A204.1 (cell line): ENCODE results near the gene DHX16.
A peak's percentile ranks its signal among the peaks of the same experiment; 100 is the strongest.
"Not testable (repeated sequence)": the region's sequence is repeated elsewhere in the genome, so short reads cannot be mapped to it uniquely, and the experiment has no call there.

Experiments used
- FAIRE-seq: peaks from 2 replicates; lab custom pipeline; 2012; peaks lifted over from hg19 to GRCh38; lab: Jason Lieb, UNC

DHX16 gene

DNA sequence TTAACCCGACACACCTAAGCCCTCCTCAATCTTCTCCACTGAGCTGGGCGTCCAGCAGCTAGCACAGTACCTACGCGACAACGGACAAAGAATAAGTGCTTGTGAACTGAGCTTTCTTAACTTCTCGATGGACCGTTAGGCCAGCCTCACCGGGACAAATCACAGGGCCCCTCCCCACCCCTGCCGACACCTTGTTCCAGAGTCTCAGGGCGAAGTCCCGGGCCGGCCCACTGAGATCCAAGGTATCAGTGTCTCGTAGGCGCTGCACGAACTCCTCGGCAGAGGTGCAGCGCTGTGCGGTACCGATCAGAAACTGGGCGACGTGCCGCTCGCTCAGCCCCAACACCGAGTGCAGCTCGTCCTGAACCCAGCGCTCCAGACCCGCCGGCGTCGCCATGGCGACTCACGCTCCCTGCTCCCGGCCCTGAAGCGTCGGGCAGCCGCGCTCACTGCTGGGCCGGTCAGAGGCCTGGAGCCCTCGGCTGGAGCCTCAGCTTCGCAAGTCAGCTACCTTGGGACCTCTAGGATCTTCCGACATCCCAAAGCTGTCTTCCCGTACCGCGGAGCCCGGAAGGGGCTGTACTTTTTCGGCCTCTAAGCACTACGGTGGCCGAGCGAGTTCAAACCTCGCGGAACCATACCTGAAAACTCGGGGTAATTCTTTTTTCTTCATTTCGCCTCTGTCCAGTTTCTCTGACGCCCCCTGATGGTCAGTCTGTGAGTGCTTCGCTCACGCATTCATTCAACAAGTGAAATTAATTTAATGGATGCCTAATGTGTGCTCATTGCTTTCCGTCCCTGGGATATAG lies at the start of gene DHX16:
Gene DHX16 (minus strand): TSS at position 562 of the 809 bp plus-strand sequence. CDS start 165 bp downstream, at position 397.
- FAIRE-seq, result peak; percentile 94

DNA sequence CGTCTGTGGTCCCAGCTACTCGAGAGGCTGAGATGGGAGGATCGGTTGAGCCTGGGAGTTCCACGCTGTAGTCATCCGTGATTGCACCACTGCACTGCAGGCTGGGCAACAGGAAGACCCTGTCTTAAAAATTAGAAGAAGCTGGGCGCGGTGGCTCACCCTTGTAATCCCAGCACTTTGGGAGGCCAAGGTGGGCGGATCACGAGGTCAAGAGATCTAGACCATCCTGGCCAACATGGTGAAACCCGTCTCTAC lies 49.1 kb upstream of the DHX16 start:
- FAIRE-seq, result not testable (repeated sequence)

- FAIRE-seq, result no peak
Measured at GRCh38 chr6:30721198-30722024, 48.6 kb upstream of the DHX16 start.

DNA sequence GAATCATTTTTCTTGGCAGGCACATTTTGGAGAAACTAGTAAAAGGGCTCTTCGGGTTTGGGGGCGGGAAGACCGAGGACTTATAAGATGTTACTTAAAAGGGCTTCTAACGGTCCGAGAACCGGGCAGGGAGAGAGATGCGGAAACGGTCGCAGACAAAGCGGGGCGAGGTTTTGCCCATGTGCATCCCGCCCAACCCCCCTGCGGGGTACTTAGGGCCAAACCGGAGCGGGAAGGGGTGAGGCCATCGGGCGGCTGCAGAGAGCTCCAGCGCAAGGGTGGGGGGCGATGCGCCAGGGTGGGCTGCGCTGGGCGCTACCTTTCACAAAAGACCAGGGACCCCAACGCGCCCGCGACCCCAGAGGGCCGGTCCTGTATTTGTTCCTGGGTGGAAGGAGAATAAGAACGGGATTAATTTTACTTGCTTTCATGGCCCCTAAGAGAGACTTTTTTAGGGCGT lies 48.0 kb upstream of the DHX16 start:
- no peak for FAIRE-seq

DNA sequence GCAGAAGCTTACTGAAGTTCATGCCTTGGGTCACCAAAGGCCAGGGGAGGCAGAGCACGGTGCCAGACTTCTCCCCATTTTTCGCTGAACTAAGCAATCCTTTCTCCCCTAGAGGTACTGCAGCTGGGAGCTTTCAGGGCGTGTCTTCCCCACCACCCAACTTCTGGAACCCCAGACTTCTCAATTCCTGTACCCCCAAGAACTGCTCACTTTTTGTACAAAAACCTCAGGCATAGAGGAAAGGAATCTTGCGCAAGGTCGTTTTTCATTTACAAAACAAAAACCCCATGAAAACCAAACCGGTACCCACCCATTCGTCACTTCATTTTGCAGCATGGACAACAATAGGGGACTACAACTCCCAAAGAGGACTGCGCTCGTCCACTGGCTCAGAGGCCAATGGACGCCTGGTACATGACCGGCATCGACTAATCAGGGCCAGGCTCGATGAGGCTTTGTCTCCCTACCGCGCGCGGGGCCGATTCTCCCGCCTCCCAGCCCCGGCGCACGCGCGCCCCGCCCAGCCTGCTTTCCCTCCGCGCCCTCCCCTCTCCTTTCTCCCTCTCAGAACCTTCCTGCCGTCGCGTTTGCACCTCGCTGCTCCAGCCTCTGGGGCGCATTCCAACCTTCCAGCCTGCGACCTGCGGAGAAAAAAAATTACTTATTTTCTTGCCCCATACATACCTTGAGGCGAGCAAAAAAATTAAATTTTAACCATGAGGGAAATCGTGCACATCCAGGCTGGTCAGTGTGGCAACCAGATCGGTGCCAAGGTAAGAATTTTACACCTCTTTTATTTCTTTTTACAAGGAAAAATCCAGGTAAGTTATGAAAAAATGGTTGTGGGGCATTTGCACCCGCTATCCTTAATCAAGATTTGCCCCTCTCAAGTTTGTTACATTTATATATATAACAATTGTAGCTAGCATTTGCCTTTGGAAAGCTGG lies 47.3 kb upstream of the DHX16 start, which contains the start of gene TUBB:
Gene TUBB (plus strand): TSS at position 562 of the 947 bp plus-strand sequence. CDS start 155 bp downstream, at position 717.
- peak; percentile 92 for FAIRE-seq

- FAIRE-seq, result no peak
Measured at GRCh38 chr6:30719356-30719755, 46.5 kb upstream of the DHX16 start.

GRCh38 chr6:30717845-30718720 lies 45.3 kb upstream of the DHX16 start:
- not testable (repeated sequence) for FAIRE-seq

DNA sequence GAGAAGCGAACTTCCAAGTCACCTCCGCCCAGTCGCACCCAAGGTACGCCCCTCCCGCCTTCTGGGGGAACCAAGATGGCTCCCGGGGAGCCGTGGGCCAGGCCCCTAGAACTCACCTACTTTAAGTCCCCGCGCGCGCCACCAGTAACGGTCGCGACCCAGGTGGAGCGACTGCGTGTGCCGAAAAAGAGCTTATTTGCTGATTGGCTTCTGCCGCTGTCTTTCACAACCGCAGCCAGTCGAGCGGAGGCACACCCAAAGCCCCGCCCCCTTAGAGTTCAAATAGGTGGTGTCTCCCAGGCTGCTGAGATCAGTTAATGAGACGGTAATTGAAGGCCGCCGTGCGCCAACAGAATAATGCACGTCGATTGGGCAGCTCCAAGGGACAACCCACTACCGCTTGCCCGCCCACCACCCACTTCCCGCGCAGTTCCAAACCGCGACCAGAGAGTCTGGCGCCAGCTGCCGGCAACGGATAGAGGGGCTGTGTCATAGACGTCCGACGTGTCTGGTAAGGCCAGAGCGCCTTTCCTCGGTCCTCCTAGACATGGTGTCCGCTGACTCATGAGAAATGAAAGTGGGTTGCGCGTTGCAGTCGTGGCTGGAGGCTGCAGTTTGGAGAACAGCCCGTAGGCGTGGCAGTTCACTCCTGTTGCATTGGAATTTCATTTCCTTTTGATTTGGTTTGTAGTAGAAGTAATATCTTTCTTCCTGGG lies 44.5 kb upstream of the DHX16 start, which contains the start of gene MDC1:
Gene MDC1 (minus strand): TSS at position 153 of the 716 bp plus-strand sequence. CDS start 2,106 bp downstream, outside the sequence.
- peak; percentile 98 for FAIRE-seq

DNA sequence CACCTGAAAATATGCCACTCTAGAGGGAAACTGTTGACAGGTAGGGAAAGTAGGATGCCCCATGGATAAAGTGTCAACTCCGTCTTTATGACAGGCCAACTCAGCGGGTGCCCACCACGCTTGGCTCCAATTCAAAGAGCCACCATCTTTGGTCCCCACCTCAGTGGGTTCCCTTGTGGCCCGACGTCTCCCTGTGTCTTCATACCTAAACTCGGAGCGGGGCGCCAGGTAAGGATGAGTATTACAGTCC lies 44.0 kb upstream of the DHX16 start:
- no peak for FAIRE-seq

GRCh38 chr6:30714263-30714662 lies 41.5 kb upstream of the DHX16 start:
- FAIRE-seq, result no peak

GRCh38 chr6:30712441-30712945 lies 39.7 kb upstream of the DHX16 start:
- no peak for FAIRE-seq

GRCh38 chr6:30711758-30712380 lies 39.1 kb upstream of the DHX16 start:
- no peak for FAIRE-seq

DNA sequence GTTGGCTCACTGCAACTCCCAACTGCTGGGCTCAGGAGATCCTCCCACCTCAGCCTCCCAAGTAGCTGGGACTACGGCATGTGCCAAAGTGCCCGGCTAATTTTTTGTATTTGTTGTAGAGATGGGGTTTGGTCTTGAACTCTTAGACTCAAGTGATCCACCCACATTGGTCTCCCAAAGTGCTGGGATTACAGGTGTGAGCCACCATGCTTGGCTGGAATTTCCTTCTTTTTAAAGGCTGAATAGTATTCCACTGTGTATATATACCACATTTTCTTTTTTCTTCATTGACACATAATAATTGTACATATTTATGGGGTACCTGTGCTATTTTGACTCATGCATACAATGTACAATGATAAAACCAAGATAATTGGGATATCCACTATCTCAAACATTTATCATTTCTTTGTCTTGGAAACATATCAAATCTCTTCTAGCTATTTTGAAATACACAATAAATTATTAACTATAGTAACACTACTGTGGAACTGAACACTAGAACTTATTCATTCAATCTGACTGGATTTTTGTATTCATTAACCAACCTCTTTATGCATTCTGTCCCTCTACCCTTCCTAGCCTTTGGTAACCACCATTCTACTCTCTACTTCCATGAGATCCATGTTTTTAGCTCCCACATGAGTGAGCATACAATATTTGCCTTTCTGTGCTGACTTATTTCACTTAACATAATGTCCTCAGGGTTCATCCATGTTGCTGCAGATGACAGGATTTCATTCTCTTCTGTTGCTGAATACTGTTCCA lies 36.5 kb upstream of the DHX16 start:
- no peak for FAIRE-seq

DNA sequence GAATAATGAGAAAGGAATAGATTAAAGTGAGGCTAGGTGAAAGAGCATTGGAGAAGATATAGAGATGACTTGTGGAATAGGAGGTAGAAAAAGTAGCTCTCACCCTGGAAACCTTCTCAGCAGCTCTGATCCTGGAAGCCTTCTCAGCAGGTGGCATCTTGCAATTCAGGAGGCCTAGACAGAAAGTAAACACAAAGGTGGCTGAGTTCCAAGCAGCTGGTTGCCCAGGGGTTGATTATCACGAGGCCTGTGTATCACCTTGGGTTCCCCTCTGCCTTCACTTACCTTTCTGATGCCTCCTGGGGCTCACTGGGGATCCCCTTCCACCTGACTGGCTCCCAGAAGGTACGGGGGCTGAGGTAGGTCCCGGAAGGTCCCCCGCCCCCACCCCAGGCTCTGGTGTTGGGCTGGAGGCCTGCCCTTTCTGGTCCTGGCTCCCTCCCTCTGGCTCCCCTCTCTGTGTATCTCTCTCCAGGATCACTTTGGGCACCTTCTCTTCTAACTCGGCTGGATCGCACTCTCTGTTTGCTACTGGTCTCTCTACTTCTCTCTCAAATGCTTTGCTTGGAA lies 34.6 kb upstream of the DHX16 start:
- FAIRE-seq, result no peak

GRCh38 chr6:30705620-30706019 lies 32.8 kb upstream of the DHX16 start:
- FAIRE-seq, result no peak

DNA sequence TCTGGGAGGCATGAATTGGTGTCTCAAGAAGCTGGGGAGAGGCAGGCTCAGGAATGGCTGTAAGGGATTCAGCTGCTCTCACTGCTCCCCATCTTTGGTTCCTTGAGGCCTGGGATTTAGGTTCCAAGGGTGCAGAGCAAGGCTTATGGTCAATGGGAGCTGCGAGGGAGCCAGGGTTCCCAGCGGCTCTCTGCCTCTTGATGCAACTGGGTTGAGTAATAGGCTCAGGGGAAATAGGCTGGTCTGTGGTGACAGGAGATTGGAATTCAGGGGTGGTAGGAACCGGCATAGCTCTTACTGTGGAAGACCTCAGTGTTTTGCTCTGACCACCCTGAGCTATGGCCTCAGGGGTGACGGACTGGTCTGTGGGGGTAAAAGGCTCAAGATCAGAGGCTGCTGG lies 31.0 kb upstream of the DHX16 start:
- no peak for FAIRE-seq

GRCh38 chr6:30703011-30703410 lies 30.2 kb upstream of the DHX16 start:
- FAIRE-seq, result no peak

GRCh38 chr6:30700340-30700739 lies 27.5 kb upstream of the DHX16 start:
- FAIRE-seq, result no peak

GRCh38 chr6:30696432-30696831 lies 23.6 kb upstream of the DHX16 start:
- no peak for FAIRE-seq
